ENCODE measurements around the gene ZCWPW1.
"Not testable (repeated sequence)": the region's sequence is repeated elsewhere in the genome, so short reads cannot be mapped to it uniquely, and the experiment has no call there.

GRCh38 chr7:100453854-100454253, 25.4 kb upstream of the ZCWPW1 start:
- TF ChIP-seq, protein P1, sequence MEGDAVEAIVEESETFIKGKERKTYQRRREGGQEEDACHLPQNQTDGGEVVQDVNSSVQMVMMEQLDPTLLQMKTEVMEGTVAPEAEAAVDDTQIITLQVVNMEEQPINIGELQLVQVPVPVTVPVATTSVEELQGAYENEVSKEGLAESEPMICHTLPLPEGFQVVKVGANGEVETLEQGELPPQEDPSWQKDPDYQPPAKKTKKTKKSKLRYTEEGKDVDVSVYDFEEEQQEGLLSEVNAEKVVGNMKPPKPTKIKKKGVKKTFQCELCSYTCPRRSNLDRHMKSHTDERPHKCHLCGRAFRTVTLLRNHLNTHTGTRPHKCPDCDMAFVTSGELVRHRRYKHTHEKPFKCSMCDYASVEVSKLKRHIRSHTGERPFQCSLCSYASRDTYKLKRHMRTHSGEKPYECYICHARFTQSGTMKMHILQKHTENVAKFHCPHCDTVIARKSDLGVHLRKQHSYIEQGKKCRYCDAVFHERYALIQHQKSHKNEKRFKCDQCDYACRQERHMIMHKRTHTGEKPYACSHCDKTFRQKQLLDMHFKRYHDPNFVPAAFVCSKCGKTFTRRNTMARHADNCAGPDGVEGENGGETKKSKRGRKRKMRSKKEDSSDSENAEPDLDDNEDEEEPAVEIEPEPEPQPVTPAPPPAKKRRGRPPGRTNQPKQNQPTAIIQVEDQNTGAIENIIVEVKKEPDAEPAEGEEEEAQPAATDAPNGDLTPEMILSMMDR (IDR thresholded peaks at IDR 0.05; ENCODE audit: low read depth, low read length), result not testable (repeated sequence)
- not testable (repeated sequence) for TF ChIP-seq EZH2phosphoT487 (IDR thresholded peaks at IDR 0.05; ENCODE audit: low read depth)
